Measurements from ENCODE around the gene NGB.
A peak's percentile ranks its signal among the peaks of the same experiment; 100 is the strongest.
"Not testable (repeated sequence)": the region's sequence is repeated elsewhere in the genome, so short reads cannot be mapped to it uniquely, and the experiment has no call there.

NGB gene

GRCh38 chr14:77271113-77271710 lies at the start of gene NGB:
TSS of gene NGB (minus strand) at chr14:77271206. CDS start at chr14:77270937, 269 bp downstream.
- no peak for DNase-seq

- DNase-seq: peak; percentile 89 to 90
Observed at GRCh38 chr14:77320238-77320935, 49.4 kb upstream of the NGB start, which contains the start of gene POMT2. TSS of gene POMT2 (minus strand) at chr14:77320883. CDS start at chr14:77320681, 202 bp downstream.

- no peak for DNase-seq
Observed at GRCh38 chr14:77319422-77319821, 48.4 kb upstream of the NGB start.

GRCh38 chr14:77318756-77319155 lies 47.8 kb upstream of the NGB start:
- DNase-seq: not testable (repeated sequence)

GRCh38 chr14:77318006-77318553 lies 47.1 kb upstream of the NGB start:
- no peak for DNase-seq

- DNase-seq: no peak
Observed at GRCh38 chr14:77316872-77317301, 45.9 kb upstream of the NGB start.

- DNase-seq: no peak
Observed at GRCh38 chr14:77316195-77316505, 45.1 kb upstream of the NGB start.

- DNase-seq: no peak
Observed at GRCh38 chr14:77314539-77315457, 43.8 kb upstream of the NGB start.

GRCh38 chr14:77314043-77314442 lies 43.0 kb upstream of the NGB start:
- DNase-seq: no peak

- no peak for DNase-seq
Observed at GRCh38 chr14:77313371-77313770, 42.4 kb upstream of the NGB start.

GRCh38 chr14:77311217-77311616 lies 40.2 kb upstream of the NGB start:
- DNase-seq: no peak

- no peak for DNase-seq
Observed at GRCh38 chr14:77310026-77310425, 39.0 kb upstream of the NGB start.

- DNase-seq: no peak
Observed at GRCh38 chr14:77309131-77309530, 38.1 kb upstream of the NGB start.

- no peak for DNase-seq
Observed at GRCh38 chr14:77306851-77307496, 36.0 kb upstream of the NGB start.

GRCh38 chr14:77306416-77306815 lies 35.4 kb upstream of the NGB start:
- no peak for DNase-seq

- DNase-seq: no peak
Observed at GRCh38 chr14:77305696-77306095, 34.7 kb upstream of the NGB start.

GRCh38 chr14:77303417-77304156 lies 32.6 kb upstream of the NGB start:
- no peak for DNase-seq

GRCh38 chr14:77302926-77303325 lies 31.9 kb upstream of the NGB start:
- no peak for DNase-seq

GRCh38 chr14:77301103-77301502 lies 30.1 kb upstream of the NGB start:
- peak; percentile 39 to 44 for DNase-seq

GRCh38 chr14:77299771-77300170 lies 28.8 kb upstream of the NGB start:
- no peak for DNase-seq

GRCh38 chr14:77296906-77297305 lies 25.9 kb upstream of the NGB start:
- DNase-seq: no peak

GRCh38 chr14:77296155-77296554 lies 25.1 kb upstream of the NGB start:
- no peak for DNase-seq

Measured in activated CD4-positive, alpha-beta T cell treated with anti-CD3 and anti-CD28 coated beads, Interleukin-2, amount 50 U/mL, for 4 hours (primary cell).